GM21390 (cell line): ENCODE measurements around the gene TCEAL3.
"Not testable (repeated sequence)": the region's sequence is repeated elsewhere in the genome, so short reads cannot be mapped to it uniquely, and the experiment has no call there.

Experiments
- ATAC-seq: cut with Tn5 transposase; IDR thresholded peaks from one replicate; pipeline ENCODE4 v1.9.1; 2021; ENCODE audit not compliant: unreplicated experiment

TCEAL3 gene

DNA sequence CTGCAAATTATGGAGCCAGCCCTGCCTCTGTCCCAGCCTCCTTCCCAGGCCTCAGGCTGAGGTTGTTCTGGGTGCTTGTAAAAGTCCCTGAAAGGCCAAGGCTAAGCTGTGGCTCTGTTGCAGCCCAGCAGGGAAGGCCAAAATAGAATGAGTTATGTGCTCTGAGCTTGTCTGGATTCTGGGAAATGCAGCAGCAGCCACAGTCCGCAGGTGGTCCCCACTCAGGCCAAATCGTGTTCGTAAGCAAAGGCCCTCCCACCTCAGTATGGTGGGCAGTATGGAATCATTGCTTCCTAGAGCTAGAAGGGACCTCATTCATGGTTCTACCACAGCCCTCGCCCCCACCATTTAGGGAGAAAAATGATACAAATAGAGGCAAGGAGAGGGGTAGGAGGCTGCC is 16.3 kb downstream of the TCEAL3 start:
- ATAC-seq, result no peak

DNA sequence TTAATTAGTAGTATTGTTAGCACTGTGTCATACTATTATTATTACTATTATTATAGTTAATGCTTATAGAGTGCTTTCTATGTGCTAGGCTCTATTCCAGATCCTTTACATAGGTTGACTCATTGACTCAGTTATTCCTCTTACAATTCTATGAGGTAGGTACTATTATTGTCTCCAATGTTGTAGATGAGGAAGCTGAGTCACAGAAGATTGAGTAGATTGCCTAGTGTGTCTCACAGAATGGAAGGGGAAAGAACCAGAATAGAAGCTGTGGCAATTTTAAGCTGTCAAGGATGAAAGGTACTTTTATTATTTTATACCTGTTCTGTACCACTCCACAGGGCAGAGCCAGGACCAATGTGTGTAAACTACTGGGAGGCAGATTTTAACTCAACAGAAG is 19.1 kb downstream of the TCEAL3 start:
- ATAC-seq, result no peak

DNA sequence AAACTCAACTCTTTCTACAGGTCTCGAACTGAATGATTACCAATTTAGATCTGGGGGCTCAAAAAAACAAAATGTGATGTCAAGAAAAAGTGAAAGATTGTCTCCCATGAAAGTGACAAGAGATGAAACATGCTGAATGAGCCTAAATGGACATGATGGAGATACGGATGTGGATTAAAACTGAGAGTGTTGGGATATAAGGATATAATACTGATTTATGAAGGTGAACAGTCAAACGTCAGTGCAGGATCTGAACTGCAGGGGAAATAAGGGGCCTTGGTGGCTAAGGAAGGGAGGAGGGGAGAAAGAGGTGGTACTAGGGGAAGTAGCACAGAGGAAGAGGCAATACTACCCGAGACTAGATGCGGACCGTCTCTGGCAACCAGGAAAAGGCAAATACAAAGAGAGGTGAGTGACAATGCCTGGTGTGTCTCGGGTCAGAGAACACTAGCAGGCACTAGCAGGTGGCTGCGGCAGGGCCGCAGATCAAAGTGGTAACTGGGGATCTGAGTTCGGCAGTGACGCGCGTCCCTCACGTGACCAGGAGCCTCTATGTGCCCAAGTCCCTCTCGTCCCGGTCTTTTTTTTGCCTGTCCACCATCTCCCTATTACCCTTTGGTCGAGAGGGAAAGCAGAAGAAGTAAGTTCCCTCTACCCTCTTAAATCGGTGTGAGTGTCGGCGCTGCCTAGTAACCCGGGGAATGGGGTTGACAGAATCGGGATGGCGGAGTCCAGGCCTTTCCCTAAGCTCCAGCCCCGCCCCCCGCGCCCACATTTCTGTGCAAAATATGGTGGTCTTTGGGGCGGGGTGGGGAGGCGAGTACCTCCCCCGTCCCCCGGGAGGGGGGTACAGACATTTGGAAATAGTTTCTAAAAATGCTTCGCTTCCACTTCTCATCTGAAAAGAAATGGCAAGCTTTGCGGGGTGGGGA is 20.9 kb downstream of the TCEAL3 start, which contains the start of gene TCEAL1:
TSS of gene TCEAL1 (plus strand) at position 590 of the 932 bp plus-strand sequence. CDS start 942 bp downstream, outside the sequence.
- ATAC-seq, result peak; percentile 68

DNA sequence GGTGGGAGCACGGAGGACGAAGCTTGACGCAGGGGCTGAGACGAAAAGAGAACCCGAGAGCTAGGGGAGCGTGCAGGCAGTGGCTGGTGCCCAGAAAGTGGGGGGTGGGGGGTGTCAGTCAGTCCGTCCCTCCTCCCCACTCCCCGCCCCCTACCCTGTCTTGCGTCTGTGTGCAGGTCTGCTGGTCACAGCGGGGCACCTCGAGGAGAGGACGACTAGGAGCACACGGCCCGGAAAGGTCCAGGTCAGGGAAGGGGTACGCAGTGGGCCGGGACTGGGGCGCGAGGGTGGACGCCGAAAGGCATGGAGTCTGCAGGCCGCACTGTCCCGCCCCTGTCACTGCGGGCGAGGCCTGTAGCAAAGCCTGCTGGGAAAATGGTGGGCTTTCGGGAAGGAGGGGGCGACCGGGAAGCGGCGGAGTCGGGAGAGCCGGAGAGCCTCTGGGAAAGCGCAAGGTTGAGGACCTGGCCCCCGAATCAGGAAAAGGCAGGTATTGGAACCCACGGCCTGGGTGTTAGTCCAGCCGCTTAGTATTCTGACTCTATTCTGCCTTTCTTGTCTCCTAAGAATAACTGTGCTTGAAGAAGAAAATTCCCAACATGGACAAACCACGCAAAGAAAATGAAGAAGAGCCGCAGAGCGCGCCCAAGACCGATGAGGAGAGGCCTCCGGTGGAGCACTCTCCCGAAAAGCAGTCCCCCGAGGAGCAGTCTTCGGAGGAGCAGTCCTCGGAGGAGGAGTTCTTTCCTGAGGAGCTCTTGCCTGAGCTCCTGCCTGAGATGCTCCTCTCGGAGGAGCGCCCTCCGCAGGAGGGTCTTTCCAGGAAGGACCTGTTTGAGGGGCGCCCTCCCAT is 21.8 kb downstream of the TCEAL3 start:
- ATAC-seq, result no peak

DNA sequence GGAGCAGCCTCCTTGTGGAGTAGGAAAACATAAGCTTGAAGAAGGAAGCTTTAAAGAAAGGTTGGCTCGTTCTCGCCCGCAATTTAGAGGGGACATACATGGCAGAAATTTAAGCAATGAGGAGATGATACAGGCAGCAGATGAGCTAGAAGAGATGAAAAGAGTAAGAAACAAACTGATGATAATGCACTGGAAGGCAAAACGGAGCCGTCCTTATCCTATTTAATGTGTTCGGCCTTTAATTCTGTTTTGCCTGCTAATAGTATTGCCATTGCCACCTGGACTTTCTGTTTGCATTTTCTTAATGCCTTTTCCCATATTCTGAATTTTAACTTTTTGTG is 22.4 kb downstream of the TCEAL3 start:
- ATAC-seq, result no peak

DNA sequence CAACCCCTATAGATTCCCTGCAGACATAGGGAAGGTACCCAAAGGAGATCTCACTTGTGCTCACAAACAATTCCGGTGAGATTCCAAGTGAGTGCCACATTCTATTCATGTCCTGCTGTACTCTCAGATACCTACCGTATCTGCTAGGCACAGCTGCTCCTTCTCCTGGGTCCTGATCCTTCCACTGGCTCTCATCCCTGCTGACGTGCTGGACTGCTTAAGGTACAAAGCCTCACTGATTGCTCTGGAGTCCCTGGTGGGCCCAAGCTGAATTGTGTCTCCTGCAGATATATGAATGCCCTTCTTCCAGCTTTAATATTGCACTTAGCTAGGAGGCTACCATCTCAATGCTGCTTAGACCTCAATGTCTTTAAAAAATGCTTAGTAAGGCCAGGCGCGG is 23.4 kb downstream of the TCEAL3 start:
- no peak for ATAC-seq

DNA sequence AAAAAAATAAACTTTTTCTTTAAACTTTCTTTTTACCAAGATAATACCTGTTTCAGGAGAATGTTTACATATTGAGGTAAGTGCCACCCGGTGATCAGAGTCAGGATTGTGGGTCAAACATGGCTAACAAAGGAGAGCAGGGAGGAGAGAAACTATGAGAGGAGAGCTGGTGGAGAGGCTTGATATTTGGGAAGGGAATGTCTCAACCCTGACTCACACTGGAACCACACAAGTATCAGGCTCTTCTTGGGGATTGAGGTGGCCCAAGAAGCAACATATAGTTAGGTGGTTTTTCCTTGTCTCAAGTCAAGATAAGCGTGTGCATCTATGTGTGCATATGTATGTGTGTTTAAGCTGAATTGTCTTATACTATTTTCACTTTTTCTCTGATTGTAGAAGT is 27.7 kb downstream of the TCEAL3 start:
- no peak for ATAC-seq

DNA sequence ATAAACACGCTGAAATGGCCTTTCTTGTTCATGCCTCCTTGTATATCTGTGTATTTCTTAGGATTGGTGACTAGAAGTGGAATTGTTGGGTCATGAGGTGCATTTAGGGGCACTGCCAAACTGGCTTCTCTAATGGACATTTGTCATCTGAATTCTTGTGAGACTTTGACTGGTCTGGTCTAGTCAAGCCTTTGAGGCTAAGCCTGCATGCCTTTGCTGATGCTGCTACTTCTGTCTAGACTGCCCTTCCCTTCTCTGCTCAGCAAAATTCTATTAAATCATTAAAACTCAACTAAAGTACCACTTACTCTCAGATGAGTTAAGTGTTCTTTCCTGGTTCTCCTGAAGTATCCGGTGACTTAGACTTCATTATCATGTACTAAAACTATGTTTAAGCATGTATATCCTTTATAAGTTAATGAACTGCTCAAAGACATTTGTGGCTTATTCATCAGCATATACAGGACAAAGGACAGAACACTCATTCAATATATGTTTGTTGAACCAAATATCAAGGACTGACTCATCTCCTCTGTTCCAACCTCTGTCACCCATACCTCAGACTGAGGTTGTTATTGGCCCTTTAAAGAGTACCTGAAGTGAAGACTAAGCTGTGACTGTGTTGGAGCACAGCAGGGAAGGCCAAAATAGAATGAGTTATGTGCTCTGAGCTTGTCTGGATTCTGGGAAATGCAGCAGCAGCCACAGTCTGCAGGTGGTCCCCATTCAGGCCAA is 30.0 kb downstream of the TCEAL3 start:
- no peak for ATAC-seq

DNA sequence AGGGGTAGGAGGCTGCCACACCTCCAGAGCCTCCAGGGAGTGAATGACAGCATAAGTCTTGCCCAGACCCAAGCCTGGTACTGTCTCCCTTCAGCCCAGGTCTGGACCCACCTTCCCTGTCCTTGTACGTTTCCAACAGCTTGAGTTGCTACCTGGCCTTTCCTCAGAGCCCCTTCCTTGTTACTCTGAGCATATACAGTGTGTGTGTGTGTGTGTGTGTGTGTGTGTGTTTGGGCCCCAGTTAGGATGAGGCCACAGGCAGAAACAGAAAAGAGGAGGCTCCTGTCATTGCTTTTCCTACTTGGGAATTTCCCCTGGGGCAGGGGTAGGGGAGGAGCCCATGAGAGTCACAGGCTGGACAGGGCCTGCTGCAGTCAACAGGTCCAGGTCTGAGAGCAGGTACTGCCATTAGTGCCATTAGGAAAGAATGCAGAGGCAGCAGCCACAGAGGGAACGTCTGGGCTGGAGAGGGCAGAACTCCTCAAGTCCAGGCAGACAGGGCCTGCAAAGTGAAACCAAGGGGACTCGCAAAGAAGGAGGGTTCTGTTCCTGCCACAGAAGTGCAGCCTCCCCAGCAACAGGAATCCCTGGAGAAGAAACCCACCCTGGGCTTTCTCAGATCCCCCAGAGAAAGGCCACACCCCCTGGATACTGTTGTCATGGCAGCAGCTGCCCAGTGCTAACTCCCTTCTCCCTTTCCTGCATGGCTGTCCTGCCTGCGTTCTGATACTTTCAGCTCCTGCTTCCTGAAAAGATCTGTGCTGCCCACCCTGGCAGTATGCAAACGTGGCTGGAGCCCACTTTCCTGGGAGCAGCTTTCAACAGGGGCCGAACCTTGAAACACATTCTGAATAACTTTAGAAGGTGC is 30.9 kb downstream of the TCEAL3 start:
- ATAC-seq, result not testable (repeated sequence)

DNA sequence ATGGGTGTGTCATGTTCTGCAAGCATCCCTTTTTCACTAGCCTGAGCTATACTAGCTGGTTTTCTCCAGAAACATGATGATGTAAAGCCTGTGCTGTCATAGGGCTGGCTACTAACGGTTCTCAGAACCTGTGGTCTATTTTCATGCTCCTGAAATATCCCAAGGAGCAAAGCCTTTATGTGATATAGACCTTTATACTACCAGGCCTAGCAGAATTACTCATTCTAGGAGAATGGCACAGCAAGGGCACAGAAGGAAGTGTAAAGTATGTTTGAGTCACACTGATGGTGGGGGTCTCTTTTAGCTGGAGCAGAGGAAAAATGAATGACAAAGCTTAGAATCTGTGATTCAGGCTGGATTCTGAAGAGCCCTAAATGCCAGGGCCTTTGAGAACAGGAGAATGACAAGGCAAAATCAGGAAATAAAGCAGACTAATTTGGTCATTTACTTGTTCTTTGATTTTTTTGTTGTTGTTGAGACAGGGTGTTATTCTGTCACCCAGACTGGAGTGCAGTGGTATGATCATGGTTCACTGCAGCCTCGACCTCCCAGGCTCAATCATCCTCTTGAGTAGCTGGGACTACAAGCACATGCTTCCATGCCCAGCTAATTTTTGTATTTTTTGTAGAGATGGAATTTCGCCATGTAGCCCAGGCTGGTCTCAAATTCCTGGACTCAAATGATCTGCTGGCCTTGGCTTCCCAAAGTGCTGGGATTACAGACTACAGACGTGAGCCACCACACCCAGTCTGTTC is 32.8 kb downstream of the TCEAL3 start:
- ATAC-seq, result no peak

DNA sequence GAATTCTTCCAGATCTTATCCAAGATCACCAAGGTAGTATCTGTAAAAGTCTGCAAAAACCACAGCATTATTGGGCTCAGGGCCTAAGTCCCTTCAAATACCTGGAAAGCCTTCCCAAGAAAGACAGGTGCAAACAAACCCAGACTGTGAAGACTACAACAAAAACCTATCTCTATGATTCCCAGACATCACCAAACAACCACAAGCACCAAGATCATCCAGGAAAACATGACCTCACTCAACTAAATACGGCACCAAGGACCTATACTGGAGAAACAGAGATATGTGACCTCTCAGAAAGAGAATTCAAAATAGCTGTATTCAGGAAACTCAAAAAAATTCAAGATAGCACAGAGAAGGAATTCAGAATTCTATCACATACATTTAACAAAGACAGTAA is 36.4 kb downstream of the TCEAL3 start:
- no peak for ATAC-seq

DNA sequence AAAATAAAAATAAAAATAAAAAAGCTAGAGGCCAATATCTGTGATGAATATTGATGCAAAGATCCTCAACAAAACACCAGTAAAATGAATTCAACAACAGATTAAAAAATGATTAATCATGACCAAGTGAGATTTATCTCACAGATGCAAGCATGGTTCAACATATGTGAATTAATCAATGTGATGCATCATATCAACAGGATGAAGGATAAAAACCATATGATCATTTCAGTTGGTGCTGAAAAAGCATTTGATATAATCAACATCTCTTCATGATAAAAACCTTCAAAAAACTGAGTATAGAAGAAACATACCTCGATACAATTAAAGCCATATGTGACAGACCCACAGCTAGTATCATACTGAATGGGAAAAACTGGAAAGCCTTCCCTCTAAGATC is 39.9 kb downstream of the TCEAL3 start:
- ATAC-seq, result no peak

DNA sequence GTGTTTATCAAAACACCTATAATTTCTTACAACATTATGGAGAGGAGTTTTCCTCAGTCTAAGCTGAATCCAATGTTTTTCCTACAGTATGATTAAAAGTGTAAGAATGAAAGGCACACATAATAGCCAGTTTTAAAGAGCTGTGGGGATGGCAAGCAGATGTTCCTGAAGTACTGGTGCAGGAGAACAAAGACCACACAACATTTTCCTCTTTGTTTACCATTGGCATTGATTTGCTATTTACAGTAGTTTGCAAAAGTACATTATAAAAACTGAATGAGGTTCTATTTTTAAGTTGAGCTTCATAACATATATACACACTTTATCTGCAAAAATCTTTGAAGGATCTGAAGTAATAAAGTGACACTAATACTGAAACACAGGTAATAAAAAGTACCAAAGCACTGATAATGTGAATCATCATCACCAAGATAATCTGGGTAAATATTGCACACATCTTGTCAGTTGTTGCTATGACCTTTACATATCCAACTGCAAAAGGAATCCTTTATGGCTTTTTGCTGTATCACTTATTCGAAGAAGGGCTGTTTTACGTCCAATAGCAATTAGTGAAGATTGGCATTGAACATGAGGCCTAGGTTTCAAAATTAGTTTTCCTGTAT is 43.5 kb downstream of the TCEAL3 start:
- no peak for ATAC-seq

DNA sequence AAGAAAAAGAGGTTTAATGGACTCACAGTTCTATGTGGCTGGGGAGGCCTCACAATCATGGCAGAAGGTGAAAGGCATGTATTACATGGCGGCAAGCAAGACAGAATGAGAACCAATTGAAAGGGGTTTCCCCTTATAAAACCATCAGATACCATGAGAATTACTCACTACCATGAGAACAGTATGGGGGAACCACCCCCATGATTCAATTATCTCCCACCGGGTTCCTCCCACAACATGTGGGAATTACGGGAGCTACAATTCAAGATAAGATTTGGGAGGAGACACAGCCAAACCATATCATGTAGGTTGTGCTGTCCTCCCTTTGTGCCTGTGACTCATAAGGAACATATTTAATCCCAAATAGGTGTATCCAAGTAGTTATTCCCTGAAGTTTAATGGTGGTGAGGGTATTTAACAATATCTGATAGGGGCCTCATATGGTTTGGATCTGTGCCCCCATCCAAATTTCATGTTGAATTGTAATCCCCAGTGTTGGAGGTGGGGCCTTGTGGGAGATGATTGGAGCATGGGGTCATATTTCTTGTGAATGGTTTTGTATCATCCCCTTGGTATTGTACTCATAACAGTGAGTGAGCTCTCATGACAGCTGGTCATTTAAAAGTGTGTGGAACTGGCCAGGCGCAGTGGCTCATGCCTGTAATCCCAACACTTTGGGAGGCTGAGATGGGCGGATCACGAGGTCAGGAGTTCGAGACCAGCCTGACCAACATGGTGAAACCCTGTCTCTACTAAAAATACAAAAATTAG is 47.7 kb downstream of the TCEAL3 start:
- ATAC-seq, result not testable (repeated sequence)

DNA sequence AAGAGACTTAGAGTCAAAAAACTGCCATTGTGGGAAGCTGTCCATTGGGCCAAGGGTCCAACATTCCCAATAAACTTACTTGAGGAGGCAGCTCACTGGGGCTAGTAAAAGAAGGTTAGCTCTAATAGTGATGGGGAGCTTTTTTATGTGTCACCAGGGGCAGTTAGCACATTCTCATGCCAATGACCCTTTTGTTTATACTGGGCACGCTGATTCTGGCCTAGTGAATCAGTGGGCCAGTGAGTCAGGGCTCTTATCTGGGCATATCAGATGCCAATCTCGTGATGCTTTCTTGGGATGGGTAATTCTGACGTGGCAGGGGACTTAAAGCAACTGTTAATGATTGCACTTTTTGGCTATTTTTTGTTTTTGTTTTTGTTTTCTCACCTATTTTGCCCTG is 48.9 kb downstream of the TCEAL3 start:
- ATAC-seq, result no peak

DNA sequence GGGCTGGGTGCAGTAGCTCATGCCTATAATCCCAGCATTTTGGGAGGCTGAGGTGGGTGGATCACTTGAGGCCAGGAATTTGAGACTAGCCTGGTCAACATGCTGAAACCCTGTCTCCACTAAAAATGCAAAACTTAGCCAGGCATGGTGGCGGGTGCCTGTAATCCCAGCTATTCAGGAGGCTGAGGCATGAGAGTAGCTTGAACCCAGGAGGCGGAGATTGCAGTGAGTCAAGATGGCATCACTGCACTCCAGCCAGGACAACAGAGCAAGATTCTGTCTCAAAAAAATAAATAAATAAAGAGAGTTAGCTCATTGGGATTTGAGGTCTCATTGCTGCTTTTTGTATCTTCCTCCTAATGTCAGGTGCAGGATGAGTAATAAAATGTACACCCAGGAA is 49.3 kb downstream of the TCEAL3 start:
- not testable (repeated sequence) for ATAC-seq

DNA sequence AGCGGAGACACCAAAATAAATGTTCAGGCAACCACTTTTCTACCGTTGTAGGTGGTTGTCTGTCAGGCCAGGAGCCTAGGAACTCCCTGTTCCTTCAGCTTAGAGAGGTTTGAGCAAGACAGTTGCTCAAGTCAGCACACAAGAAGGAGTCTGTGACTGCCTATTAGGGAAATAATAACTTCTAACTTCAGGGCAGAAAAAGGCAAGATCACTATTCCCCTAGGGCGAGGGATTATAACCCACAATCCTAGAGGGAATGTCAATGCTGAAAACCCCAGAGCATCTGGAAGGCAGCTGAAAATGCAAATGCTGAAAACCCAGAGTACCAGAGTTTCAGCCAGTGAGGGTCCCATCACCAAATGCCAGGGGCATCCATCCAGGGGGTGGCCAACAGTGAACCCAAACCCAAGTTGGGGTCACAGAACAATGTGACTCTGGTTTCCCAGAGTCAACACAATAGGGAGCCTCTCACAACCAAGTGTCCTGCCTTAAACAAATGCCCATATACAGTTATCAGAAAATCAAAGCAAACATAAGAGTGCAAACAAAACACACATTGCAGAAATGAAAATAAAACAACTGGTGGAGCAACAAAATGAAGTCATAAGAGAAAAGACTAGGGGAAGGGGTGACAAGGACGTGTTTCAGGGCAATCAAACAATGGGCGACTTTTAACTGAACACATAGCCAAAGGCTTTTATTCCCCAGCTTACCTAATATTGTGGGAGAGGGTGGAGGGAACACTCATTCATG is 51.1 kb downstream of the TCEAL3 start:
- no peak for ATAC-seq

DNA sequence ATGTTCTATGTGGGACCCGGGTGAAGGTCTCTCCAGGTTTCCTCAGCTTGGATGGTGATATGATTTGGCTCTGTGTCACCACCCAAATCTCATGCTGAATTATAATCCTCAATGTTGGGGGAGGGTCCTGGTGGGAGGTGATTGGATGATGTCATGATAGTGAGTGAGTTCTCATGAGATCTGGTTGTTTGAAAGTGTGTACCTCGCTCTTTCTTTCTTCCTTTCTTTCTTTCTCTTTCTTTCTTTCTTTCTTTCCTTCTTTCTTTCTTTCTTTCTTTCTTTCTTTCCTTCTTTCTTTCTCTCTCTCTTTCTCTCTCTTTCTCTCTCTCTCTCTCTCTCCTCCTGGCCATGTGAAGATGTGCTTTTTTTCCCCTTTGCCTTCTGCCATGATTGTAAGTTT is 51.7 kb downstream of the TCEAL3 start:
- ATAC-seq, result not testable (repeated sequence)
